Measurements from ENCODE around the gene MAP3K20. TPM values are rescaled to one million over a fixed set of nuclear protein-coding genes. Genes with fewer than 3 reads are reported as not detected.
A peak's percentile ranks its signal among the peaks of the same experiment; 100 is the strongest.

MAP3K20 gene
- total RNA-seq, 4 donors from 2014 or later: 24.7 to 40.2 (median 33.8) TPM

GRCh38 chr2:173239644-173240043 lies 164.0 kb downstream of the MAP3K20 start:
- Histone ChIP-seq H3K27ac (peak overlapping the region in 1 of 4 donors; percentile 53), H3K27me3 (no peaks in the 10 kb centered on the region), H3K4me1 (peaks cover 0 to under 1% (median 0%) of the 10 kb centered on the region in 4 donors), H3K9me3 (no peaks in the 10 kb centered on the region), H3K4me3 (no peak overlapping the region), H3K36me3 (no peaks in the 10 kb centered on the region)
- in situ Hi-C loops (cut with MboI; ENCODE audit: low pct_ligation_motif_present in 1 of 4, low pct_unique_long_range_greater_than_20kb in 1 of 4, low sequenced_read_pairs in 3 of 4) (no loop called here), intact Hi-C loops (cut with DNase I; ENCODE audit: low total_unique reads) (no loop called here)
- WGBS, 2 donors (ENCODE audit: low coverage in 1 of 2): 40 to 64% methylated on average over 2 of the region's 2 CpGs
- no peak for DNase-seq
- TF ChIP-seq EP300 (IDR thresholded peaks at IDR 0.05; ENCODE audit: low read depth) (no peak), POLR2A (IDR thresholded peaks at IDR 0.05) (no peak), CTCF (IDR thresholded peaks at IDR 0.05) (no peak), POLR2AphosphoS5 (IDR thresholded peaks at IDR 0.05) (no peak)

GRCh38 chr2:173240083-173240482 lies 164.4 kb downstream of the MAP3K20 start:
- intact Hi-C loops (cut with DNase I; ENCODE audit: low total_unique reads) (no loop called here), in situ Hi-C loops (cut with MboI; ENCODE audit: low pct_ligation_motif_present in 1 of 4, low pct_unique_long_range_greater_than_20kb in 1 of 4, low sequenced_read_pairs in 3 of 4) (no loop called here)
- H3K36me3 ChIP-seq: no peaks in the 10 kb centered on the region
- H3K9me3 ChIP-seq: no peaks in the 10 kb centered on the region
- H3K27ac ChIP-seq: no peak overlapping the region
- 61 to 100% methylated on average over 1 to 2 of the region's 2 CpGs for WGBS, 2 donors (ENCODE audit: low coverage in 1 of 2)
- no peak overlapping the region for H3K4me3 ChIP-seq
- H3K4me1 ChIP-seq: no peaks in the 10 kb centered on the region
- no peak for TF ChIP-seq EP300 (IDR thresholded peaks at IDR 0.05; ENCODE audit: low read depth)
- no peak for TF ChIP-seq POLR2A (IDR thresholded peaks at IDR 0.05)
- TF ChIP-seq POLR2AphosphoS5 (IDR thresholded peaks at IDR 0.05): no peak
- TF ChIP-seq CTCF (IDR thresholded peaks at IDR 0.05): no peak
- no peaks in the 10 kb centered on the region for H3K27me3 ChIP-seq
- DNase-seq: no peak

- no peaks in the 10 kb centered on the region for H3K4me1 ChIP-seq
- H3K27me3 ChIP-seq: no peaks in the 10 kb centered on the region
- WGBS, 2 donors (ENCODE audit: low coverage in 1 of 2): 91 to 100% methylated on average over 1 of the region's 1 CpG
- TF ChIP-seq EP300 (IDR thresholded peaks at IDR 0.05; ENCODE audit: low read depth) (no peak), POLR2AphosphoS5 (IDR thresholded peaks at IDR 0.05) (no peak), POLR2A (IDR thresholded peaks at IDR 0.05) (no peak), CTCF (IDR thresholded peaks at IDR 0.05) (no peak)
- no peak for DNase-seq
- intact Hi-C loops (cut with DNase I; ENCODE audit: low total_unique reads) (no loop called here), in situ Hi-C loops (cut with MboI; ENCODE audit: low pct_ligation_motif_present in 1 of 4, low pct_unique_long_range_greater_than_20kb in 1 of 4, low sequenced_read_pairs in 3 of 4) (no loop called here)
- no peaks in the 10 kb centered on the region for H3K9me3 ChIP-seq
- no peak overlapping the region for H3K27ac ChIP-seq
- no peak overlapping the region for H3K4me3 ChIP-seq
- H3K36me3 ChIP-seq: no peaks in the 10 kb centered on the region
Measured at GRCh38 chr2:173241643-173242042, 166.0 kb downstream of the MAP3K20 start.

GRCh38 chr2:173247156-173247555 lies 171.5 kb downstream of the MAP3K20 start:
- intact Hi-C loops (cut with DNase I; ENCODE audit: low total_unique reads): no loop called here
- WGBS, 2 donors (ENCODE audit: low coverage in 1 of 2): 89 to 92% methylated on average over 2 of the region's 2 CpGs

More at GRCh38 chr2:173247156-173247555, 171.5 kb downstream of the MAP3K20 start:
- DNase-seq: no peak
- H3K27me3 ChIP-seq: no peaks in the 10 kb centered on the region
- H3K4me3 ChIP-seq: no peak overlapping the region
- H3K4me1 ChIP-seq: no peaks in the 10 kb centered on the region
- no peaks in the 10 kb centered on the region for H3K36me3 ChIP-seq
- no peaks in the 10 kb centered on the region for H3K9me3 ChIP-seq
- TF ChIP-seq POLR2A (IDR thresholded peaks at IDR 0.05): no peak
- no peak for TF ChIP-seq CTCF (IDR thresholded peaks at IDR 0.05)
- TF ChIP-seq EP300 (IDR thresholded peaks at IDR 0.05; ENCODE audit: low read depth): no peak
- no peak for TF ChIP-seq POLR2AphosphoS5 (IDR thresholded peaks at IDR 0.05)
- no peak overlapping the region for H3K27ac ChIP-seq
- in situ Hi-C loops (cut with MboI; ENCODE audit: low pct_ligation_motif_present in 1 of 4, low pct_unique_long_range_greater_than_20kb in 1 of 4, low sequenced_read_pairs in 3 of 4): no loop called here

Measured in transverse colon (tissue), 4 donors.